ENCODE measurements around the gene PRR16. TPM values are rescaled to one million over a fixed set of nuclear protein-coding genes. Genes with fewer than 3 reads are reported as not detected.
"Not testable (repeated sequence)": the region's sequence is repeated elsewhere in the genome, so short reads cannot be mapped to it uniquely, and the experiment has no call there.

The PRR16 gene
- 1 to 10 TPM; 2.9 to 9.1 (median 4.2) TPM for total RNA-seq

GRCh38 chr5:120463991-120464626 lies at the start of gene PRR16:
Gene PRR16 (plus strand): TSS chr5:120464300.
- Histone ChIP-seq H3K4me1 (peaks cover 3 to 26% (median 21%) of the 10 kb centered on the region in 4 donors), H3K4me3 (peak within 1 kb of the TSS; percentile 56 to 69 (median 64)), H3K36me3 (no peaks in the 10 kb centered on the region), H3K9me3 (no peaks in the 10 kb centered on the region), H3K27me3 (peaks cover 6 to 34% (median 6%) of the 10 kb centered on the region in 4 donors), H3K27ac (replicated peaks in 1 of 4) (peak within 1 kb of the TSS; percentile 58 to 75 (median 69))
- TF ChIP-seq CTCF (IDR thresholded peaks at IDR 0.05), result peak in 1 of 3 experiments; percentile 40
- TF ChIP-seq POLR2A (IDR thresholded peaks at IDR 0.05; ENCODE audit: low read depth), result no peak
- intact Hi-C loops (cut with DNase I), result no loop called here
- WGBS, result 0% methylated on average over 3 of the region's 62 CpGs
- no peak for DNase-seq (ENCODE audit: extremely low spot score)

GRCh38 chr5:120415985-120416384 lies 48.1 kb upstream of the PRR16 start:
- no peak for TF ChIP-seq CTCF (IDR thresholded peaks at IDR 0.05)
- TF ChIP-seq EP300 (IDR thresholded peaks at IDR 0.05), result no peak
- TF ChIP-seq POLR2A (IDR thresholded peaks at IDR 0.05; ENCODE audit: low read depth), result no peak
- TF ChIP-seq POLR2AphosphoS5 (IDR thresholded peaks at IDR 0.05), result no peak
- Histone ChIP-seq H3K36me3 (no peaks in the 10 kb centered on the region), H3K4me3 (no peak overlapping the region), H3K27me3 (no peaks in the 10 kb centered on the region), H3K4me1 (no peaks in the 10 kb centered on the region), H3K27ac (replicated peaks in 1 of 4) (no peak overlapping the region), H3K9me3 (no peaks in the 10 kb centered on the region)
- no peak for DNase-seq (ENCODE audit: extremely low spot score)
- intact Hi-C loops (cut with DNase I), result no loop called here
- 100% methylated on average over 1 of the region's 1 CpG for WGBS

GRCh38 chr5:120419127-120419526 lies 45.0 kb upstream of the PRR16 start:
- H3K4me1 ChIP-seq, result no peaks in the 10 kb centered on the region
- intact Hi-C loops (cut with DNase I), result no loop called here
- DNase-seq (ENCODE audit: extremely low spot score), result no peak
- H3K9me3 ChIP-seq, result no peaks in the 10 kb centered on the region
- H3K36me3 ChIP-seq, result no peaks in the 10 kb centered on the region
- no peak overlapping the region for H3K4me3 ChIP-seq
- H3K27me3 ChIP-seq, result no peaks in the 10 kb centered on the region
- H3K27ac ChIP-seq (replicated peaks in 1 of 4), result no peak overlapping the region
- TF ChIP-seq EP300 (IDR thresholded peaks at IDR 0.05) (no peak), POLR2A (IDR thresholded peaks at IDR 0.05; ENCODE audit: low read depth) (no peak), CTCF (IDR thresholded peaks at IDR 0.05) (no peak), POLR2AphosphoS5 (IDR thresholded peaks at IDR 0.05) (no peak)
- 74% methylated on average over 3 of the region's 3 CpGs for WGBS

GRCh38 chr5:120426633-120427275 lies 37.3 kb upstream of the PRR16 start:
- H3K4me1 ChIP-seq; H3K4me3 ChIP-seq; DNase-seq (ENCODE audit: extremely low spot score); H3K27ac ChIP-seq (replicated peaks in 1 of 4); intact Hi-C loops (cut with DNase I); H3K36me3 ChIP-seq; H3K27me3 ChIP-seq: not testable (repeated sequence)
- H3K9me3 ChIP-seq, result peaks cover 0 to 10% (median 5%) of the 10 kb centered on the region in 4 donors
- WGBS, result 93% methylated on average over 25 of the region's 25 CpGs

- intact Hi-C loops (cut with DNase I), result no loop called here
- no peaks in the 10 kb centered on the region for H3K36me3 ChIP-seq
- no peak for TF ChIP-seq POLR2A (IDR thresholded peaks at IDR 0.05; ENCODE audit: low read depth)
- no peak for TF ChIP-seq POLR2AphosphoS5 (IDR thresholded peaks at IDR 0.05)
- no peak for TF ChIP-seq EP300 (IDR thresholded peaks at IDR 0.05)
- no peak for TF ChIP-seq CTCF (IDR thresholded peaks at IDR 0.05)
- DNase-seq (ENCODE audit: extremely low spot score), result no peak
- H3K9me3 ChIP-seq, result peaks cover 0 to 13% (median 5%) of the 10 kb centered on the region in 4 donors
- H3K4me1 ChIP-seq, result no peaks in the 10 kb centered on the region
- no peaks in the 10 kb centered on the region for H3K27me3 ChIP-seq
- H3K4me3 ChIP-seq, result no peak overlapping the region
- H3K27ac ChIP-seq (replicated peaks in 1 of 4), result no peak overlapping the region
Measured at GRCh38 chr5:120430572-120430971, 33.5 kb upstream of the PRR16 start.

Data from esophagus muscularis mucosa (tissue), 4 donors.